Calu3 (cell line): Measurements from ENCODE around the gene HMCN2. TPM values are rescaled to one million over a fixed set of nuclear protein-coding genes. Genes with fewer than 3 reads are reported as not detected.

Experiments
- BruUV-seq: library from RNA; stranded (reverse); fragments of 400-500 nt; replicated peaks from 2 replicates; lab custom pipeline; 2021; lab: Mats Ljungman, UMichigan
- CTCF ChIA-PET: fragments of 300-600 bp; sonication (Branson Sonifier 250); formaldehyde crosslinking; loops from one replicate; lab custom pipeline; 2022; ENCODE audit warnings: antibody characterized with exemption; lab: Charles Lee
- DNase-seq: peaks from one replicate; pipeline ENCODE4 v3.0.0; 2022
- H3K27ac Mint-ChIP-seq: one replicate; pipeline ENCODE4 v1.8.0; 2022; ENCODE audit warnings: mixed read lengths; ENCODE audit not compliant: unreplicated experiment
- H3K27me3 Mint-ChIP-seq: one replicate; pipeline ENCODE4 v1.8.0; 2022; ENCODE audit warnings: mixed read lengths; ENCODE audit not compliant: unreplicated experiment
- H3K36me3 Mint-ChIP-seq: one replicate; pipeline ENCODE4 v1.8.0; 2022; ENCODE audit warnings: mild to moderate bottlenecking, moderate library complexity, mixed read lengths; ENCODE audit not compliant: insufficient read depth, unreplicated experiment
- H3K4me1 Mint-ChIP-seq: one replicate; pipeline ENCODE4 v1.8.0; 2022; ENCODE audit warnings: mild to moderate bottlenecking, low read depth, mixed read lengths; ENCODE audit not compliant: unreplicated experiment
- H3K4me3 Mint-ChIP-seq: one replicate; pipeline ENCODE4 v1.8.0; 2022; ENCODE audit warnings: mild to moderate bottlenecking, low read depth, moderate library complexity, mixed read lengths; ENCODE audit not compliant: unreplicated experiment
- H3K9me3 Mint-ChIP-seq: one replicate; pipeline ENCODE4 v1.8.0; 2022; ENCODE audit warnings: low read depth, mixed read lengths; ENCODE audit not compliant: unreplicated experiment
- intact Hi-C: fragments of 100-400 bp; cut with micrococcal nuclease; formaldehyde crosslinking; loops from one replicate; pipeline ENCODE4 v1.10.0; 2022; ENCODE audit not compliant: unreplicated experiment
- total RNA-seq: library from RNA; stranded (reverse); gene quantifications from 2 replicates; pipeline ENCODE4 v1.2.3, GENCODE V29; 2022
- TF ChIP-seq, protein P1 (sequence below): fragments of 200-600 bp; IDR thresholded peaks from one replicate; pipeline ENCODE4 v1.8.0; 2022; ENCODE audit warnings: antibody characterized with exemption; ENCODE audit not compliant: unreplicated experiment

Gene HMCN2
- total RNA-seq, 1 experiment from 2014 or later = not detected

DNA sequence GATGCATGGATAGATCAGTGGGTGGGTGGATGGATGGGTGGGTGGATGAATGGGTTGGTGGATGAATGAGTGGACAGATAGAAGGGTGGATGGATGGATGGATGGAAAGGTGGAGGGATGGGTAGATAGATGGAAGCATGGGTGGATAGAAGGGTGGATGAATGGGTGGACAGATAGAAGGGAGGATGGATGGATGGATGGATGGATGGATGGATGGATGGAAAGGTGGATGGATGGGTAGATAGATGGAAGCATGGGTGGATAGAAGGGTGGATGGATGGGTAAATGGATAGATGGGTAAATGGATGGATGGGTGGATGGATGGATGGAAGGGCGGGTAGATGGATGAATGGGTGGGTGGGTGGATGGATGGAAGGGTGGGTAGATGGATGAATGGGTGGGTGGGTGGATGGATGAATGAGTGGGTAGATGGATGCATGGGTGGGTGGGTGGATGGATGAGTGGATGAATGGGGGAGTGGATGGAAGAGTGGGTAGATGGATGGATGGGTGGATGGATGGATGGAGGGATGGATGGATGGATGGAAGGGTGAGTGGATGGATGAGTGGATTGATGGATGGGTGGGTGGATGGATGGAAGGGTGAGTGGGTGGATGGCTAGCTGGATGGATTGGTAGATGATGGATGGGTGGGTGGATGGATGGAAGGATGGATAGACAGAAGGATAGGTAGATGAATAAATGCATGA lies 91.5 kb downstream of the HMCN2 start:
- Mint-ChIP-seq H3K4me1 (no peaks in the 10 kb centered on the region), H3K27ac (no peak overlapping the region), H3K9me3 (peaks cover 3% of the 10 kb centered on the region), H3K4me3 (no peak overlapping the region), H3K36me3 (no peaks in the 10 kb centered on the region), H3K27me3 (peaks cover 18% of the 10 kb centered on the region)
- CTCF ChIA-PET = no interaction called here
- DNase-seq = no peak
- intact Hi-C loops = no loop called here
- TF ChIP-seq, protein P1, sequence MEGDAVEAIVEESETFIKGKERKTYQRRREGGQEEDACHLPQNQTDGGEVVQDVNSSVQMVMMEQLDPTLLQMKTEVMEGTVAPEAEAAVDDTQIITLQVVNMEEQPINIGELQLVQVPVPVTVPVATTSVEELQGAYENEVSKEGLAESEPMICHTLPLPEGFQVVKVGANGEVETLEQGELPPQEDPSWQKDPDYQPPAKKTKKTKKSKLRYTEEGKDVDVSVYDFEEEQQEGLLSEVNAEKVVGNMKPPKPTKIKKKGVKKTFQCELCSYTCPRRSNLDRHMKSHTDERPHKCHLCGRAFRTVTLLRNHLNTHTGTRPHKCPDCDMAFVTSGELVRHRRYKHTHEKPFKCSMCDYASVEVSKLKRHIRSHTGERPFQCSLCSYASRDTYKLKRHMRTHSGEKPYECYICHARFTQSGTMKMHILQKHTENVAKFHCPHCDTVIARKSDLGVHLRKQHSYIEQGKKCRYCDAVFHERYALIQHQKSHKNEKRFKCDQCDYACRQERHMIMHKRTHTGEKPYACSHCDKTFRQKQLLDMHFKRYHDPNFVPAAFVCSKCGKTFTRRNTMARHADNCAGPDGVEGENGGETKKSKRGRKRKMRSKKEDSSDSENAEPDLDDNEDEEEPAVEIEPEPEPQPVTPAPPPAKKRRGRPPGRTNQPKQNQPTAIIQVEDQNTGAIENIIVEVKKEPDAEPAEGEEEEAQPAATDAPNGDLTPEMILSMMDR = no peak
- BruUV-seq = no TSS peak

- no peak for DNase-seq
- H3K27ac Mint-ChIP-seq = no peak overlapping the region
- H3K4me1 Mint-ChIP-seq = no peaks in the 10 kb centered on the region
- no peak overlapping the region for H3K4me3 Mint-ChIP-seq
- CTCF ChIA-PET = no interaction called here
- BruUV-seq = no TSS peak
- peaks cover 18% of the 10 kb centered on the region for H3K27me3 Mint-ChIP-seq
- intact Hi-C loops = no loop called here
- TF ChIP-seq, protein P1 = no peak
- no peaks in the 10 kb centered on the region for H3K36me3 Mint-ChIP-seq
- peaks cover 3% of the 10 kb centered on the region for H3K9me3 Mint-ChIP-seq
These were observed 93.4 kb downstream of the HMCN2 start for GRCh38 chr9:130358928-130359327.

GRCh38 chr9:130359819-130360218 lies 94.3 kb downstream of the HMCN2 start:
- no peaks in the 10 kb centered on the region for H3K36me3 Mint-ChIP-seq
- H3K27me3 Mint-ChIP-seq = peaks cover 18% of the 10 kb centered on the region
- TF ChIP-seq, protein P1 = no peak
- H3K4me1 Mint-ChIP-seq = no peaks in the 10 kb centered on the region
- intact Hi-C loops = no loop called here
- no peak overlapping the region for H3K27ac Mint-ChIP-seq
- H3K4me3 Mint-ChIP-seq = no peak overlapping the region
- H3K9me3 Mint-ChIP-seq = peaks cover 3% of the 10 kb centered on the region
- CTCF ChIA-PET = no interaction called here
- BruUV-seq = no TSS peak
- no peak for DNase-seq

GRCh38 chr9:130360672-130361071 lies 95.1 kb downstream of the HMCN2 start:
- CTCF ChIA-PET = no interaction called here
- intact Hi-C loops = no loop called here
- H3K27ac Mint-ChIP-seq = no peak overlapping the region
- no peak overlapping the region for H3K4me3 Mint-ChIP-seq
- DNase-seq = no peak
- BruUV-seq = no TSS peak
- H3K4me1 Mint-ChIP-seq = no peaks in the 10 kb centered on the region
- peaks cover 3% of the 10 kb centered on the region for H3K9me3 Mint-ChIP-seq
- TF ChIP-seq, protein P1 = no peak
- H3K27me3 Mint-ChIP-seq = peaks cover 18% of the 10 kb centered on the region
- no peaks in the 10 kb centered on the region for H3K36me3 Mint-ChIP-seq
